VCaP (cell line): ENCODE data around the gene ACO2.
"Not testable (repeated sequence)": the region's sequence is repeated elsewhere in the genome, so short reads cannot be mapped to it uniquely, and the experiment has no call there.

Source experiments
- H3K27ac ChIP-seq: fragments of 450-650 bp; 2 replicates; pipeline ENCODE4 v1.5.1; 2017
- TF ChIP-seq, protein P1 (sequence below): fragments of 450-650 bp; conservative IDR thresholded peaks from 2 replicates; pipeline ENCODE4 v1.5.1; 2017; ENCODE audit warnings: mild to moderate bottlenecking, moderate library complexity

ACO2 gene

DNA sequence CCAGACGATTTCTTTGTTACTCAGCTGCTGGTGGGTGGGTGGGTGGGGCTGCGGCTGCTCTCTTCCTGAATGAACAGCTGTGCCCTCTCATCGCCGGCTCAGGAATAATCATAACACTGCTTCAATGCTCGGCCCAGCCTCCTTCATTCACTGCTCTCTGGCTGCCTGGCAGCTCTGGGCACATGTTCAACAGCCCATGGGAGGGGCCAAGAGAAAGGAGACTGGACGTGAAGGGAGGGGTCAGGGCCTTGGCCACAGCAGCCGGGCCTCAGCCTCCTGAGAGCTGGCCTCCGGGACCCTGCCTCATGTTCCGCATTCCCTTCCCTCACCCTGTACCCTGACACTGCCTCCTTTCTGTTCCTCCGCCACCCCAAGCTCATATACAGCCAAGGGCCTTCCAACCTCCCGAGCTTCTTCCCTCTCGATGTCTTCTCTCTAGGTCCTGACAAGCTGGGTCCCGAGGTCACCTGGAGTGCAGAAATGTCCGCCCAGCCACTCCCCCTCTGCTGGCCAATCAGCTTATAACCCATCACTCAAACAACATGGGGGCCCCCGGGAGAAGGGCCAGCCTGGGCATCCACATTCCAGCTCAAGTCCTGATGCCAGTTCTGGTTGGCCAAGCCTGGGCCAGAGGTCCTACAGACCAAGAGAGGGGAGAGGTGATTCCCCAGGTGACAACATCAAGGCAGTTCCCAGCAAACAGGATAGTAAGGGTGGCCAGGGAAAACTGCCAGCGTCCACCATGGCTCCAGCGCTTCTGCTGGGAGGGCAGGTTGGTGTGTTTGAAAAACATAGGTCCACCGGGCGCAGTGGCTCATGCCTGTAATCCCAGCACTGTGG lies 88.7 kb downstream of the ACO2 start:
- TF ChIP-seq, protein P1, sequence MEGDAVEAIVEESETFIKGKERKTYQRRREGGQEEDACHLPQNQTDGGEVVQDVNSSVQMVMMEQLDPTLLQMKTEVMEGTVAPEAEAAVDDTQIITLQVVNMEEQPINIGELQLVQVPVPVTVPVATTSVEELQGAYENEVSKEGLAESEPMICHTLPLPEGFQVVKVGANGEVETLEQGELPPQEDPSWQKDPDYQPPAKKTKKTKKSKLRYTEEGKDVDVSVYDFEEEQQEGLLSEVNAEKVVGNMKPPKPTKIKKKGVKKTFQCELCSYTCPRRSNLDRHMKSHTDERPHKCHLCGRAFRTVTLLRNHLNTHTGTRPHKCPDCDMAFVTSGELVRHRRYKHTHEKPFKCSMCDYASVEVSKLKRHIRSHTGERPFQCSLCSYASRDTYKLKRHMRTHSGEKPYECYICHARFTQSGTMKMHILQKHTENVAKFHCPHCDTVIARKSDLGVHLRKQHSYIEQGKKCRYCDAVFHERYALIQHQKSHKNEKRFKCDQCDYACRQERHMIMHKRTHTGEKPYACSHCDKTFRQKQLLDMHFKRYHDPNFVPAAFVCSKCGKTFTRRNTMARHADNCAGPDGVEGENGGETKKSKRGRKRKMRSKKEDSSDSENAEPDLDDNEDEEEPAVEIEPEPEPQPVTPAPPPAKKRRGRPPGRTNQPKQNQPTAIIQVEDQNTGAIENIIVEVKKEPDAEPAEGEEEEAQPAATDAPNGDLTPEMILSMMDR, result no peak
- no peak overlapping the region for H3K27ac ChIP-seq

DNA sequence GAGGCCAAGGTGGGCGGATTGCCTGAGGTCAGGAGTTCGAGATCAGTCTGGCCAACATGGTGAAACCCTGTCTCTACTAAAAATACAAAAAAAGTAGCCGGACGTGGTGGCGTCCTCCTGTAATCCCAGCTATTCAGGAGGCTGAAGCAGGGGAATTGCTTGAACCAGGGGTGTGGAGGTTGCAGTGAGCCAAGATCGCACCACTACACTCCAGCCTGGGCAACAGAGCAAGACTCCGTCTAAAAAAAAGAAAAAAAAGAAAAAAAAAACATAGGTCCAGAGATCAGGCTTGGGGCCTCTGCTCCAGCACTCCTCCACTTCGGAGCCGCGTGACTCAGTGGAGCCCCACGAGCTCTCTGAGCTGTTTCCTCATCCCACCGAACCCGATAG lies 89.3 kb downstream of the ACO2 start:
- H3K27ac ChIP-seq, result not testable (repeated sequence)

GRCh38 chr22:41560095-41560471 lies 91.2 kb downstream of the ACO2 start:
- H3K27ac ChIP-seq, result peak overlapping the region; percentile 22; the same call in 1 of the 2 replicates
- TF ChIP-seq, protein P1, result no peak

- TF ChIP-seq, protein P1, result no peak
- no peak overlapping the region; the same call in 1 of the 2 replicates for H3K27ac ChIP-seq
Measured at GRCh38 chr22:41561335-41561734, 92.4 kb downstream of the ACO2 start.

DNA sequence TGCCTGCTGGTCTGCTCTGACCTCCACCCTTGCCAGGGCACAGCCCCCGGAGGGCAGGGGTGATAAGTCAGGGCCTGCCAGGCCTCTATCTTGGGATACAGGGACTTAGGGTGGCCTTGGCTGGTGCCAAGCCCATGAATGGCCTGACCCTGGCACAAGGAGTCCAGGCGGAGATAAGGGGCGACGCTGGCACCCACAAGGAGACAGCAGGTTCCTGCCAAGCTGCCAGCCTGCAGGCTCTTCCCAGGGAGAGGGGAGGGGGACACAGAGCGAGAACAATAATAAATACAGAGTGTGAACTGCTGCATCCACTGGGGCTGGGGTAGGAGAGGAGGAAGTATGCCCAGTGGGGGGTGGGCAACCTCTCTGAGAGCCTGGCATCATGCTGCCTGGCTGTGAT lies 92.9 kb downstream of the ACO2 start:
- TF ChIP-seq, protein P1, result no peak
- no peak overlapping the region for H3K27ac ChIP-seq

- TF ChIP-seq, protein P1, result no peak
- no peak overlapping the region for H3K27ac ChIP-seq
Measured at GRCh38 chr22:41562461-41562860, 93.5 kb downstream of the ACO2 start.

DNA sequence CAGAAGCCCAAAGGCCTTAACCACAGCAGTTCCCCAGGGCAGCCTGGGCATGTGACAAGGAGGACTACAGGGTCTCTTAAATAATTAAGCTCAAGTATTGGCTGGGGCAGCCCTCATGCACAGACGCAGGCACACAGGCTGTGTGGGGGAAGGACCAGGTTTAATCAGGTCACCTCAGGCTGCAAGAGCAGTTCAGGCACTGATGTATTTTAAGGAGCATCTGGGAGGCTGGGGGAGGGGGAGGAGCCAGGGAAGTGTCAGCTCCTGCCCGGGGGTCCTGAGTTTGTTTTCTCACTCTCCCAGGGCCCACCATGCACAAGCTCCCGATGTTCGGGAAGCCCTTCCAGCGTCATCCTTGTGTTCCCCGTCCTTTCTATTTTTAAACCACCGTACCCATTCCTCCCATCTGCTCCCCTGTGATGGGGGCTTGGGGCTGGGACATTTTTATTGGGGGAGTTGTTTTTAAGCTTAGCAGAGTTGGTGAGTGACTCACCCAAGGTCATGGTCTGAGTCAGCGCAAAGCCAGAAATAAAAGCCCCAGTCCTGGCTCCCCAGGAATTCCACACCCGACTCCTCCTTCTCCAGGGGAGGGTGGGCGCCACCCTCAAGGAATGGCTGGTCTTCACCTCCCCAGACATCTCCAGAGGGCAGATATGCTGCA lies 94.3 kb downstream of the ACO2 start:
- H3K27ac ChIP-seq, result no peak overlapping the region
- TF ChIP-seq, protein P1, result no peak

GRCh38 chr22:41564563-41564962 lies 95.6 kb downstream of the ACO2 start:
- no peak overlapping the region for H3K27ac ChIP-seq
- TF ChIP-seq, protein P1, result no peak
